Muscle layer of colon (tissue), 2 donors: ENCODE results near the gene TMTC1.
"Not testable (repeated sequence)": the region's sequence is repeated elsewhere in the genome, so short reads cannot be mapped to it uniquely, and the experiment has no call there.

Experiments used
- H3K27ac ChIP-seq: one replicate; pipeline ENCODE4 v1.7.0; 2013; ENCODE audit warnings: low read depth, mild to moderate bottlenecking, low read length, moderate library complexity
- H3K27me3 ChIP-seq, 2 donors: one replicate each; pipeline ENCODE4 v1.7.0; 2013; ENCODE audit warnings: low read length in 2 of 2, mild to moderate bottlenecking in 2 of 2; ENCODE audit not compliant: insufficient read depth in 2 of 2, control insufficient read depth in 1 of 2
- H3K36me3 ChIP-seq: one replicate; pipeline ENCODE4 v1.7.0; 2013; ENCODE audit warnings: mild to moderate bottlenecking, low read length; ENCODE audit not compliant: insufficient read depth
- H3K4me1 ChIP-seq: one replicate; pipeline ENCODE4 v1.7.0; 2013; ENCODE audit warnings: mild to moderate bottlenecking, low read length; ENCODE audit not compliant: insufficient read depth
- H3K4me3 ChIP-seq, 2 donors: one replicate each; pipeline ENCODE4 v1.7.0; 2013; ENCODE audit warnings: low read length in 2 of 2, low read depth in 1 of 2, mild to moderate bottlenecking in 1 of 2, moderate library complexity in 1 of 2
- H3K9ac ChIP-seq: one replicate; pipeline ENCODE4 v1.7.0; 2013; ENCODE audit warnings: low read length
- H3K9me3 ChIP-seq: one replicate; pipeline ENCODE4 v1.7.0; 2013; ENCODE audit warnings: mild to moderate bottlenecking, low read length
- donor health status: abdominal sarcoma.
- donor health status: Adenocarcinoma of cecum.

TMTC1 gene

GRCh38 chr12:29559198-29559597, 224.5 kb downstream of the TMTC1 start:
- Histone ChIP-seq H3K4me3 (no peak overlapping the region), H3K27ac (no peak overlapping the region), H3K27me3 (no peaks in the 10 kb centered on the region), H3K36me3 (no peaks in the 10 kb centered on the region), H3K9me3 (no peaks in the 10 kb centered on the region), H3K9ac (no peak overlapping the region), H3K4me1 (peaks cover 22% of the 10 kb centered on the region)

GRCh38 chr12:29556363-29556762, 227.4 kb downstream of the TMTC1 start:
- no peaks in the 10 kb centered on the region for H3K36me3 ChIP-seq
- H3K4me1 ChIP-seq, result peaks cover 11% of the 10 kb centered on the region
- H3K27ac ChIP-seq, result no peak overlapping the region
- no peaks in the 10 kb centered on the region for H3K9me3 ChIP-seq
- H3K9ac ChIP-seq, result no peak overlapping the region
- H3K4me3 ChIP-seq, result no peak overlapping the region
- no peaks in the 10 kb centered on the region for H3K27me3 ChIP-seq

- not testable (repeated sequence) for H3K4me3 ChIP-seq, H3K9me3 ChIP-seq, H3K4me1 ChIP-seq, H3K36me3 ChIP-seq, H3K27me3 ChIP-seq, H3K27ac ChIP-seq, H3K9ac ChIP-seq
These were observed 228.3 kb downstream of the TMTC1 start for GRCh38 chr12:29555451-29555850.

- Histone ChIP-seq H3K27me3 (no peaks in the 10 kb centered on the region), H3K4me3 (no peak overlapping the region), H3K9me3 (no peaks in the 10 kb centered on the region), H3K27ac (no peak overlapping the region), H3K4me1 (peaks cover 8% of the 10 kb centered on the region), H3K9ac (no peak overlapping the region), H3K36me3 (no peaks in the 10 kb centered on the region)
These were observed 230.6 kb downstream of the TMTC1 start for GRCh38 chr12:29552994-29553748.

GRCh38 chr12:29552324-29552927, 231.3 kb downstream of the TMTC1 start:
- no peaks in the 10 kb centered on the region for H3K36me3 ChIP-seq
- H3K4me1 ChIP-seq, result peaks cover 8% of the 10 kb centered on the region
- no peak overlapping the region for H3K9ac ChIP-seq
- H3K27me3 ChIP-seq, result no peaks in the 10 kb centered on the region
- no peaks in the 10 kb centered on the region for H3K9me3 ChIP-seq
- H3K4me3 ChIP-seq, result no peak overlapping the region
- H3K27ac ChIP-seq, result no peak overlapping the region

DNA sequence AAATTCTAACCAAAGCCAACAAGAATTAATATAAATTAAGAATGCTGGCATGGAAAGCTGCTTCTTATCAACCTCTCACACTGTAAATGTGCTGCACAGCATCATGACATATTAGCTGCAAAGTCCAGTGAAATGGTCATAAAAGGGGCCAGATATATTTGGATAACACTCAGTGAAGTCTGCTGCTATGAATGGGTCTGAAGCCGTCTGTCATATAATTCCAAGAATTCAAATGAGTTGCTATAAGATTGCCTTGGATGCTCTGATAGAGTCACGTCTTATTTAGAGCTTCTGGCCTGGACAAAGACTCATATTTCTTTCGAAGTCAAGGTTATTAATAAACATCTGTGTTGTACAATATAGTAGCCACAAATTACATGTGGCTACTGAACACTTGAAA, 231.9 kb downstream of the TMTC1 start:
- H3K9me3 ChIP-seq, result no peaks in the 10 kb centered on the region
- H3K9ac ChIP-seq, result no peak overlapping the region
- no peaks in the 10 kb centered on the region for H3K36me3 ChIP-seq
- H3K27ac ChIP-seq, result no peak overlapping the region
- H3K4me3 ChIP-seq, result no peak overlapping the region
- peaks cover 8% of the 10 kb centered on the region for H3K4me1 ChIP-seq
- H3K27me3 ChIP-seq, result no peaks in the 10 kb centered on the region

- Histone ChIP-seq H3K9ac (no peak overlapping the region), H3K36me3 (no peaks in the 10 kb centered on the region), H3K4me1 (peaks cover 6% of the 10 kb centered on the region), H3K4me3 (no peak overlapping the region), H3K9me3 (no peaks in the 10 kb centered on the region), H3K27ac (no peak overlapping the region), H3K27me3 (no peaks in the 10 kb centered on the region)
These were observed 235.9 kb downstream of the TMTC1 start for GRCh38 chr12:29547864-29548263.

- Histone ChIP-seq H3K4me3 (no peak overlapping the region), H3K27ac (no peak overlapping the region), H3K4me1 (no peaks in the 10 kb centered on the region)
These were observed 236.6 kb downstream of the TMTC1 start for GRCh38 chr12:29547151-29547632.

DNA sequence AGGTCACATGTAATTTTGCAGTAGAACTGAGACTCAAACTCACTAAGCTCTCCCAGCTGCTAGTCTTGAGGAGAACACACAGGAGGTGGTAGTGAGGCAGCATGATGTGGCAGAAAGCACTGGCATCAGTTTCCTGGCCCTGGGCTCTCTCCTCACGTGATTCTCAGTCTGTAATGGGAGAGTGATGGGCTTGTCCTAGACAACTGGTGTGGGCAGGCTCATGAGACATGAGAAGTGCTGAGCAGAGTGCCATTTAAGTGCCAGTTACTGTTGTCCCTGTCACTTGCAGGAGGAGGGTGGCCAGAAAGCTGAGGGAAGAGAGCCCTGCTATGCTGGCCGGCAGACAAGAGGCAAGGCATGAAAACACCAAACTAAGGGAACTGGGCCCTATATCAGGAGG, 237.7 kb downstream of the TMTC1 start:
- Histone ChIP-seq H3K36me3 (no peaks in the 10 kb centered on the region), H3K27me3 (no peaks in the 10 kb centered on the region), H3K9me3 (no peaks in the 10 kb centered on the region), H3K9ac (no peak overlapping the region), H3K27ac (no peak overlapping the region), H3K4me3 (no peak overlapping the region), H3K4me1 (no peaks in the 10 kb centered on the region)

More at GRCh38 chr12:29547151-29547632, 236.6 kb downstream of the TMTC1 start:
- Histone ChIP-seq H3K36me3 (no peaks in the 10 kb centered on the region), H3K9ac (no peak overlapping the region), H3K27me3 (no peaks in the 10 kb centered on the region), H3K9me3 (no peaks in the 10 kb centered on the region)

DNA sequence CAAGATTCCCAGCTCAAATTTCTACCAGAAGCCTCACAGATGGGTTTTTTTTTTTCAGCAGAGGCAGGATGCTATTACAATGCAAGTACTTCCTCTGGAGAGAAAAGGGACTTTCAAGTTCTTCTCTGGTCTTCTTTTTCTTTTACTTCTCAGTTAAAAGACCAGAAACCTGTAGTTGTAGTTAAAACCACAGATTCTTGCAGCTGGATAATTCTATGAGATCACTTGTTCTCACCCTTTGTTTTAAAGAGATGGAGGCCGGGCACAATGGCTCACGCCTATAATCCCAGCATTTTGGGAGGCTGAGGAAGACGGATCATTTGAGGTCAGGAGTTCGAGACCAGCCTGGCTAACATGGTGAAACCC, 238.7 kb downstream of the TMTC1 start:
- Histone ChIP-seq H3K9me3 (no peaks in the 10 kb centered on the region), H3K4me3 (no peak overlapping the region), H3K4me1 (no peaks in the 10 kb centered on the region), H3K27me3 (no peaks in the 10 kb centered on the region), H3K9ac (no peak overlapping the region), H3K36me3 (no peaks in the 10 kb centered on the region), H3K27ac (no peak overlapping the region)

- no peak overlapping the region for H3K27ac ChIP-seq
- no peaks in the 10 kb centered on the region for H3K36me3 ChIP-seq
- H3K4me3 ChIP-seq, result no peak overlapping the region
- H3K4me1 ChIP-seq, result no peaks in the 10 kb centered on the region
- no peak overlapping the region for H3K9ac ChIP-seq
- H3K27me3 ChIP-seq, result no peaks in the 10 kb centered on the region
- no peaks in the 10 kb centered on the region for H3K9me3 ChIP-seq
These were observed 239.2 kb downstream of the TMTC1 start for GRCh38 chr12:29544428-29545101.
